ENCODE measurements around the gene NOM1.

GRCh38 chr7:157010588-157011332, 61.2 kb downstream of the NOM1 start, which contains the start of gene MNX1:
- TF ChIP-seq, protein P1, sequence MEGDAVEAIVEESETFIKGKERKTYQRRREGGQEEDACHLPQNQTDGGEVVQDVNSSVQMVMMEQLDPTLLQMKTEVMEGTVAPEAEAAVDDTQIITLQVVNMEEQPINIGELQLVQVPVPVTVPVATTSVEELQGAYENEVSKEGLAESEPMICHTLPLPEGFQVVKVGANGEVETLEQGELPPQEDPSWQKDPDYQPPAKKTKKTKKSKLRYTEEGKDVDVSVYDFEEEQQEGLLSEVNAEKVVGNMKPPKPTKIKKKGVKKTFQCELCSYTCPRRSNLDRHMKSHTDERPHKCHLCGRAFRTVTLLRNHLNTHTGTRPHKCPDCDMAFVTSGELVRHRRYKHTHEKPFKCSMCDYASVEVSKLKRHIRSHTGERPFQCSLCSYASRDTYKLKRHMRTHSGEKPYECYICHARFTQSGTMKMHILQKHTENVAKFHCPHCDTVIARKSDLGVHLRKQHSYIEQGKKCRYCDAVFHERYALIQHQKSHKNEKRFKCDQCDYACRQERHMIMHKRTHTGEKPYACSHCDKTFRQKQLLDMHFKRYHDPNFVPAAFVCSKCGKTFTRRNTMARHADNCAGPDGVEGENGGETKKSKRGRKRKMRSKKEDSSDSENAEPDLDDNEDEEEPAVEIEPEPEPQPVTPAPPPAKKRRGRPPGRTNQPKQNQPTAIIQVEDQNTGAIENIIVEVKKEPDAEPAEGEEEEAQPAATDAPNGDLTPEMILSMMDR (IDR thresholded peaks at IDR 0.05) = no peak
- no peak for TF ChIP-seq EZH2 (IDR thresholded peaks at IDR 0.05; ENCODE audit: borderline replicate concordance, insufficient read depth, low read depth, low read length, poor library complexity, severe bottlenecking)

Data from B cell (primary cell).